GM19438 (cell line): ENCODE measurements around the gene CYB5R4.

Experiments used
- ATAC-seq: cut with Tn5 transposase; IDR thresholded peaks from one replicate; pipeline ENCODE4 v1.9.1; 2021; ENCODE audit warnings: low read depth; ENCODE audit not compliant: unreplicated experiment

Gene CYB5R4, protein sequence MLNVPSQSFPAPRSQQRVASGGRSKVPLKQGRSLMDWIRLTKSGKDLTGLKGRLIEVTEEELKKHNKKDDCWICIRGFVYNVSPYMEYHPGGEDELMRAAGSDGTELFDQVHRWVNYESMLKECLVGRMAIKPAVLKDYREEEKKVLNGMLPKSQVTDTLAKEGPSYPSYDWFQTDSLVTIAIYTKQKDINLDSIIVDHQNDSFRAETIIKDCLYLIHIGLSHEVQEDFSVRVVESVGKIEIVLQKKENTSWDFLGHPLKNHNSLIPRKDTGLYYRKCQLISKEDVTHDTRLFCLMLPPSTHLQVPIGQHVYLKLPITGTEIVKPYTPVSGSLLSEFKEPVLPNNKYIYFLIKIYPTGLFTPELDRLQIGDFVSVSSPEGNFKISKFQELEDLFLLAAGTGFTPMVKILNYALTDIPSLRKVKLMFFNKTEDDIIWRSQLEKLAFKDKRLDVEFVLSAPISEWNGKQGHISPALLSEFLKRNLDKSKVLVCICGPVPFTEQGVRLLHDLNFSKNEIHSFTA

DNA sequence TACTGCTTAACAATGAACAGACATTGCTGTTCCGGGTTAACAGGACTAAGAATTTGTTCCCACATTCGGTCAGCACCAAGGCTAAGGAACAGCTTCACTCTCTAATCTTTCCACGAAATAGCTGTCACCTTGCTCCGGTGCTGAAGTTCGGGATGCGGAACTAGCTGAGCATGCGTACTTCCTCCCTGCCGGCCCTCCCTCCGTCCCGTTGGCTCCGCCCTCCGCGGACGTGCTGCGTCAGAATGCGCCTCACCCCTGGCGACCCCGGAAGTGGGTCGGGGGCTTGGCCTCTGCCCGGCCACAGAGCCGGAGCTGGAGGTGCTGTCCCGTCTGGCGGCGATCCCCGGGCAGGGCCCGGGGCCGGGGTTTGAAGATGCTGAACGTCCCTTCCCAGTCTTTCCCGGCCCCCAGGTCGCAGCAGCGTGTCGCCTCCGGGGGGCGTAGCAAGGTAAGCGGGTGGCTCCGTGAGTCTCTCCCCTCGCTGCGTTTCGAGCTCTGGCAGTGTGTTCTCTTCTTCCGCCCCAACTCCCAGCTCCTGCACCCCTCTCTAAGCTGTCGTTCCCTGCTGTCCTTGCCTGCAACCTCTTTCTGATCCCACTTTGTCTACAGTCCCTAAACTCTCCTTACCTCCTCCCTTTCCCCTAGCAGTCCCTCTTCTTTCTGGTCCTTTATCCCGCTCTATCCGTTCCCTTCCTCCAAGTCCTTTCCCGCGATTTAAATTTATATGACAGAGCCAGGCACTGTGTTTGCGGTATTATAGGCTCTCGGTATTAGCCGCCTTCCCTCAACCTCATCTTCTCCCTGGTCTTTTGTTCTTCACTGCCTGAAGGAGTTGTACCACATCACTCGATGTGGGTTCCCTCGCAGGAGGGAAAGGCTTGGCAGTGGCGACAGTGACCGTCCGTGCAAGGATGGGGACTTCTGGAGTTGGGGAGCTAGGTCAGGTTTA is at the start of gene CYB5R4:
Gene CYB5R4, plus strand, starts transcription at position 280 of the 949 bp plus-strand sequence. Its CDS starts 94 bp downstream, at position 374.
- peak; percentile 96 for ATAC-seq

DNA sequence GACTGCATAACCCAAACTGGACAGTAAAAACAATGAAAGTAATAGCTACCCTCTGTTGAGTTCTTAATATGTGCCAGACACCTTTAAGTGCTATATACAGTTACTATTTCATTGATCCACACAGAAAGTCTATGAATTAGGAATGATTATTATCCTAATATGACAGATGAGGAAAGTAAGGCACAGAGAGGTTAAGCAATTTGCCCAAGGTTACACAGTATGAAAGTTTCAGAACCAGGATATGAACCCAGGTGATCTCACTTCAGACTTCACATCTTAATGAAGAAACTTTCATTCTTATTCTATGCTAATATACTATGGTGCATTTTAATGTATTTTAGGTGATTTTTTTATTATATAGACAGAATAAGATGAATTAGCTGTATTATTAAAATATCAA is 46.9 kb upstream of the CYB5R4 start:
- ATAC-seq: no peak

DNA sequence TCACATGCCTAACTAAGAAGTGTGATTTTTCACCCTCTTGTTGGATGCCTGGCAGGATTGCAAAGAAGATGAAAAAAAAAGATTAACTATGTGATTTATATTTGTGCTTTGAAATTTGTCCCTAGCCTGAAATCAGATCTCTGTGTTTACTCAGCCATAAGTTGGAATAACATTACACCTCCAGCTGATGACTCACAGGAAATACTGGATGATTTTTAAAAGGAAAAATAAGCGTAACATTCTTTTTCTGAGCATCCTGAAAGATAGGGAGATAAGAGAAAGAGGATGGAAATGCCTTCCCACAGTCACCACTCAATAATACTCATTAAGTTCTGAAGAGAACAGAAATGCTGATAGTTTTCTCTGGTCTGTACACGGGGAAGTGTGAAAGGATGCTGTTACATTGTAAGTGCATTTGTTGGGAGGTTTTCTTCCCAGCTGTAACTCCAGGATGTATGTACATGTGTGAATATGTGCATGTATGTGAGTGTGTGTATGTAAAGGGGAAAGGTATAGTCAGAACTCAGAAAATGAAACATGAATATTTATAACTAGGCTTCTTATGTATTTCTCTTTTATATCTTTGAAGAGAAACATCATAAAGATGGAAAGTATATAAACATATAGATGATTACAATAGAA is 43.7 kb upstream of the CYB5R4 start:
- no peak for ATAC-seq

DNA sequence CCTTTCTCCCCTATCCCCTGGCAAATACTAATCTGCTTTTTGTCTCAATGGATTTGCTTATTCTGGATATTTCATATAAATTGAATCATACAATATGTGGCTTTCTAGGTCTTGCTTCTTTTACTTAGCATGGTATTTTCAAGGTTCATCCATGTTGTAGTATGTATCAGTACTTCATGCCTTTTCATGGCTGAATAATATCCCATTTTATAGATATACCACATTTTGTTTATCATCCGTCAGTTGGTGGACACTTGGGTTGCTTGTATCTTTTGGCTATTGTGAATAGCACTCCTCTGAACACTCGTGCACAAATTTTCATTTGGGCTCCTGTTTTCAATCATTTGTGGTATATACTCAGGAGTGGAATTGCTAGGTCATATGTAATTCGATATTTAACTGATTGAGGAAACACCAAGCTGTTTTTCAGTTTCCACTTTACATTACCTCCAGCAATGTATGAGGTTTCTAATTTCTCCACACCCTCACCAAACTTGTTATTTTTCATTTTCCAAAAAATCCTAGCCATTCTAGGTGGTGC is 36.8 kb upstream of the CYB5R4 start:
- no peak for ATAC-seq

DNA sequence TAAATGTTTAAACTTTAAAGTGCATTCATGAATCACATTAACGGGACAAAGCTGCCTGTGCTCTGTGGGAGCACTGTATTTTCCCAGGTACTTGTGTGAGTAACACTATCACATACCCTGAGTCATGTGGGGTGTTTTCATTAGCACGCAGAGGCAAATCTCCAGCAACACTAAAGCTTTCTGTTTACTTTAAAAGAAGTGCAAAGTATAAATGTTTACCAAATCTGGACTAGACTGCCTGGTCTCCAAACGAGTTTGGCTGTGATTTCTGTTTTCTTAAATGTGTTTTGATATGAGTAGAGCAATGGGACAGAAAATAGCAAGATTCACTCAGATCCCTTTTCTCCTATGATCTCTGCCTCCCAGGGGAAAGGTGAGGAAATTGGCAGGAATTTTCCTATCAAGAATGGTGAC is 35.1 kb upstream of the CYB5R4 start:
- ATAC-seq: no peak

DNA sequence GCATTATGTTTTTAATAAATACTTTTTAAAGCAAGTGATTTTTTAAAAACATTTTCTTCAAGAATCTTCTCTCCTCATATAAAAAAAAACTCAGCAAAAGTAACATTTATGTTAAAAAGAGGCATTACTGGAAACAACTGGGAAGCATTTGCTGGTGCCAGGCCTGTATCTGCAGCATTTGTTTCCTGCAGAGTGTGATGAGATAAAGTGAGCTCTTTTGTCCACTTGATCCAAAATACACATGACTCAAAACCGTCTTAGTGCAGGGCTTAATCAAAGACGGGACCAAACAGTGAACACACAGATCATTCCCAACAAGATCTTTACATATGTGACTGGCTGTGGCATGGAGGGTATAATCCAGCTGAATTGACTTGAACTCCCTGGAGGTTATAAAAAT is 34.7 kb upstream of the CYB5R4 start:
- ATAC-seq: no peak

DNA sequence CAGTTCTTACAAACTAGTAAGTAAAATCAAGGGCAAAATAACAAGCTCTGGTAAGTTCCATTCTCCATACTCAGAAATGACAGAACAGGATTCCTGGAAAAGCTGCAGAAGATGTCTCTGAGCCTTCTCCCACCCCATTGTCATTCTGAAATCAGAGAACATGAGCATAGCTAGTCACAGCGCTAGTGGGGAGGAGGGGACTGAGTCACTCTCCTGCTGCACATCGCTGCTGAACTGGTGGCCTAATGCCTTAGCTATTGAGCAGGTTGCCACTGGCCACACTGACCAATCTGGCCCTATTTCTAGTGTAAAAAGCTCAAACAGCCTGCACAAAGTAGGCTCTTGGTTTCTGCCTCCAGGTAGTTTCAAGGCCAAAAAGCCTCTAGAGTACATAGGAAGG is 32.4 kb upstream of the CYB5R4 start:
- no peak for ATAC-seq

DNA sequence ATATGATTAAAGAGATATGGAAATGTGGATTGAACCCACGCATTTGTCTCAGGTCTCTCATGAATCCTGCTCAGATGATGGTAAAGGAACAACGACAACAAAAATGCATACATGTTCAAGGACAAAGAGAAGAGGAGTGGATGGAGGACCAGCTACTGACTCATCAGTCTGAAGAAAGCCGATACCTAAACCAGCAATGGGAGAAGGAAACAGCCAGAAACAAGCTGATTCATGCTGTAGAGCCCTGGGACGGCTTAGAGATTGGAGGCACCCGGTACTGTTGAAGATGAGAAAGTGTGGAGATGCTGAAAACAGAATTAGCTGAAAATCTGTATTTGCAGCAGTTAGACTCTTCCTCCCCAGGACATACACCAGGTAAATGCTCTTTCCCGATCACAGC is 20.8 kb upstream of the CYB5R4 start:
- no peak for ATAC-seq

DNA sequence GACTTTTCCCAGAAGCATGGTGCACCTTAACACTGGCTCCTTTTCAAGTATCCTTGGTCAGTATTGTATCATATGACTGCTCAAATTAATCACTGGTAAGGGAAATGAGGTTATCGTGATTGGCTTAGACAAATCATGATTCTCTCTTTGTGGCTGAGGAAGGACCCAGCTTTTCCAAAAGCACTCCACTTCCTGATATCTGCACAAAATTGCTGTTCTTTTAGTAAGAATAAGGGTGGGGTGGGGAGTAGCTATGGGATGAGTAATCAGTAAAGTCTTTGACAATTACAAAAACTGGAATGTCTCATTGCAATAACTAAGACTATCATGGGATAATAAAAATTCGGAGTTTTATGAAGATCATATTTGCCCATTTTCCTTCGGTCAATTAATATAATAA is 15.3 kb upstream of the CYB5R4 start:
- no peak for ATAC-seq

DNA sequence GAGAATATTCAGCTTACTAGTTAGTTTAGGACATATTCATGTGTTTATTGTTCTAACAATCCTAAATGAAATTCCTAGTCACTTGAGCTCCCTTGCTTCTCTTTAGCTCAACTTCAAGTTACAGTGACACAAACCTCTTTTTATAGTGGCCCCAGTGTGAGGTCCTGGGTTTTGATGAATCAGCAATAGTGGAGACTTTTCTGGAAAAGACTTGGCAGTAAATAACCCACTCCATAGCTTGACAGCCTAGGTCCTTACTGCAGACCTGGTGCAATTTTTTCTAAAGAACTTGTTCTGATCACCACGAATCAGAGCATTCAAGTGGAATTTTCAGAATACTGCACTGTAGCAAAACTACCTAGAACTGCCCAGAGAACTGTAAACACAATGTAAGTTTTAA is 13.2 kb upstream of the CYB5R4 start:
- no peak for ATAC-seq

DNA sequence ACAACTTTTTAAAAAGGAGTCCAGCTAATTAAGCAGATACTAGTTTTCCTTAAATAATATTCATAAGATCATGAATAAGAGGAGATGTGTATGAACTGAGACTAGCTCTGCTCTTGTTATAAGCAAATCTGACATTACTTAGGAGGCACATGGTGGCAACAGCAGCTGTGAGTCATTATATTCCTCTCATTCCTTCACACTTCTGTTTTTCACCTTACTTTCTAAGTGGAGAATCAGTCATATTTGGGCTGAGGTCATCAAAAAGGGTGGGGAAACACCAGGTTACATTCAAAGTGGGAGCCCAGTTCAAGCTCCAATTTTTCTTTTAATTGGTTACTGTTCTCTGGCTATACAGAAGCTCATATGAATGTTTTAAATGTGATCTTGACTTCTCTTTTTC is 12.3 kb upstream of the CYB5R4 start:
- peak; percentile 54 for ATAC-seq

DNA sequence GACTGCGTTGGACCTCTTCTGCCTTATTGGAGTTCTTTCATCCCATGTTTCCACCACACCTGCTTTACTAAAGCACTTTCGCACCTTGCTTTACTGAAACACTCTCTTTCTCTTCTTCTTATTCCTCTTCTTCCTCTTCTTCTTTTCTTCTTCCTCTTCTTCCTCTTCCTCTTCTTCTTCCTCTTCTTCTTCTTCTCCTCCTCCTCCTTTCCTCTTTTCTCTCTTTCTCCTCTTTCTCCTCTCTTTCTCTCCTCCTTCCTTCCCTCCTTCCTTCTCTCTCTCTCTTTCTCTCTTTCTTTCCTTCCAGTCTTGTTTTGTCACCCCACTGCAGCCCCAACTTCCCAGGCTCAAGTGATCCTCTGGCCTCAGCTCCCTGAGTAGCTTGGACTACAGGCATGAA is 10.4 kb upstream of the CYB5R4 start:
- ATAC-seq: no peak

DNA sequence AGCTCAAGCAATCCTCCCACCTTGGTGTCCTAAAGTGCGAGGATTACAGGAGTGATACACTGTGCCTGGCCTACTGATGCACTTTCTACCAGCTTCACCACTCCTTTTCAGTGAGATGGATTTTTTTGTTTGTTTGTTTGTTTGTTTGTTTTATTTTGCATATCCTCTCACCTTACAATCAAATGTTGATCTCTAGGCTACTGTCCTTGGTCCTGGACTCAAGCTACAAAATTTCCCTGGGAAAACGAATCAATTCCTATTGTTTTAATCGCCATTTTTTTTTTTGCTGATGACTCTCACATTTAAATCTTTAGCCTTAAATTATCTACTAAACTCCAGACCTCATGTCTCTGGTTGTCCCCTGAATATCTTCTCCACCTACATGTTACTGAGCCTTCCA is 9.9 kb upstream of the CYB5R4 start:
- ATAC-seq: no peak

DNA sequence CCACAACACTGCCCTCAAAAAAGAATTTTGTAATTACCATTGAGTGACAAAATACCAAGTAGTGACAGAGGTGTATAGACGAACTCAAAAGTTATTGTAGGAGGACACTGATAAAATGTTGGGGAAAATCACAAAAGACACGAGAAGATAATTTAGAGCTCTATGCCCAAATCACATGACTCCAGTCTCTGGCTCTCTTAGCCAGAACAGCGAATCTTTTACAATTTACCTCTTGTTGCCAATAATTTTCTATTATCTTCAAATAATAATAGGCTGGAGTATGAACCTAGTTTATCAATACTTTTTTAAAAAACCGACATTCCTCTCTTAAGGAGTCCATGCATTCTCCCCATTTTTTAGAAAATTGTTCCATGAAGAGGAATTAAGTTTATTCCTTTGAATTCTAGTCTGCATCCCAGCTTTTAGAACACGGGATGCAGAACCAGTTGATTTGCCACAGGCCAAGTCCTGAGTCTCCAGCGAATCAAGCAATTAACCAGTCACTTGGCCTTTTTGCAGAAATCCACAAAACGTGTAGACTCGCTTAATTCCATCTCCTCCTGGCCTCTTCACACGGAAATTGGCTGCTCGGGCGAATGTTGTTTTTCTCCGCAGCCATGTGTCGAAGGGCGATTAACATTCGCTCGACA is 6.8 kb upstream of the CYB5R4 start:
- ATAC-seq: no peak

DNA sequence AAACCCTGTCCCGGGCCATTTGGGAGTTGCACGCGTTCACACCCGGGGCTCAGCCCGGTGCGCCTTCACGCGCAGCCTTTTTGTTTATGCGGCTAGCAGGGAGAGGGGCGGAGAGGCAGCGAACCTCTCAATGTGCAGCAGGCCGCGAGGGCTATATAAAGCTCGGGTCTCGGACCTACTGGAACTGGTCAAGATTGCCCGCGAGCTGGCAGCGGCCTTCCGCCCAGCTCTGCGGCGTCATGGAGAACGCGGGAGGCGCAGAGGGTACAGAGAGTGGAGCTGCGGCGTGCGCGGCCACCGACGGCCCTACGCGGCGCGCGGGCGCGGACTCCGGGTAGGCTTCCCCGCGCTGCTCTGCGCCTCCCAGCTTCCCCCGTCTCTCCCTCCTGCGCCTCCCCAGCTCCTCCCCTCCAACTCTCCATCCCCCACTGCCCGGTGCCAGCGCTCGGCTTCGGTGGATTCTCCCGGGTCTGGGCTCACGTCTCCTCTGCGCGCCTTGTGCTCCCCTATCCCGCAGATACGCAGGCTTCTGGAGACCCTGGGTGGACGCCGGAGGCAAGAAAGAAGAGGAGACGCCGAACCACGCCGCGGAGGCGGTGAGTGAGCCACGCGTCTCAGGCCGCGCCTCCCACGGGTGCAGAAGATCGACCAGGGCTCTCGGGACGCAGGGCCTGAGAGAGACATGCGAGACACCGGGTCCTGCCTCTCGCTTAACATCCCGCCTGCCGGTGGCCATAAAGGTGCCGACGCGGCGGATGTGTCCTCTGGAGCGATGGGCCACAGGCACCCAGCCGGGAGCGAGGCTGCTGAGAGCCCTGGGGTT is 6.1 kb upstream of the CYB5R4 start, which contains the start of gene RIPPLY2:
Gene RIPPLY2, plus strand, starts transcription at position 183 of the 823 bp plus-strand sequence. Its CDS starts 57 bp downstream, at position 240.
- ATAC-seq: peak; percentile 58

DNA sequence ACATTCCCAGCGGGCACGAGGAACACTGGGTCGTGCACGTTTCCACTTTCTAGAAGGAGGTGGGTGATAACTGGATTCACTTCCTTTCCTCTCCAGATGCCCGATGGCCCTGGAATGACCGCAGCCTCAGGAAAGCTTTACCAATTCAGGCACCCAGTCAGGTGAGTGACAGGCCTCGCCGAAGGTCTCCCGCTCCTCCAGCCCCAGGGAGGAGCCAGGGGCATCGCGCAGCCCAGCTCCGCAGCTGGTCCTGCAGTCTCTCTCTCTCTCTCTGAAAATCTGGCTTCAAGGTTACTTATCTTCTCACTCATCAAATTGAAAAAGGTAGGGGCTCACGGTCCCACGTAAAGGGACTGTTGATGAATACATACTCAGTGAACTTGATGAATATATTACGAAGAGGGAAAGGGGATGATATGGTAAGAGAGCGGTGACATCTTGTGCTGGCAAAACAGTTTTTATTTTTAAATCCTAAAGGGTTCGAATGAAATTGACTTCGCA is 5.4 kb upstream of the CYB5R4 start:
- no peak for ATAC-seq

DNA sequence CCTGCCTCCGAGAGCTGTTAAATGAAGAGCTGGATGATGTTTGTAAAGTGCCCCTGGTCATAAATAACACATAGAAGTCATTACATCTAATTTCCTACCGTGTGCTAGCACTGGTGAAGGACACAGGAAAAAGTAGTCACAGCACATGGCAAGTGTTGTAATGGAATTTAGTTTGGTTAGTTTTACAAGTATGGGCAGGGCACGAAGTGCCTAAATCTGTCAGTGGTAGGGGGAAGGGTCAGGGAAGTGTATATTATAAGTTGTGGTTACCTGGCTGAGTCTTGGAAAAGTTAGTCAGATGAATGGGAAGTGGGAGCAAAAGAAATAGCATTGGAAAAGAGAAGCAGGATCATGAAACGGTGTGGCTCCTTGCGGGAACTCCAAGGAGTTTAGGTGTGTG is 4.7 kb upstream of the CYB5R4 start:
- ATAC-seq: no peak

DNA sequence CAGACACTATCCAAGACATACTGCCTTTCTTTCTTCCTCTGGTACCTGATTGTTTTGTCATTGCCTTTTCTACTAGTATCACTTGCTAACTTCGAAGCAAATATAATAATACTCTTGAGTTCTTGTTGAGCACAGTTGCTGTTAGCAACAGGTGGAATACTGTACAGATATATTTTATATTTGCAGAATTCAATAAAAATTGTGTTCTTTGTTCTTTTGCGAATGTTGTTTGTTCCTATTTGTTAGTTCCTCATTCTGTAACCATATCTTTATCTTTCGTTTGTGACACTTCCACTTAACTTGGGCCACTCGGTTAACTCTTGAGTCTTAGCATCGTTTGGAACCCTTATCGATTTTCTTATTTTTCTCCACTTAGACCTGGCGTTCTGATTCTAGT is 868 bp downstream of the CYB5R4 start:
- ATAC-seq: no peak
